ENCODE data around the gene CDH5.

Gene CDH5

GRCh38 chr16:66367968-66368891 lies 1.7 kb downstream of the CDH5 start:
- no peak for DNase-seq (ENCODE audit: low spot score)
- in situ Hi-C loops (cut with MboI; ENCODE audit: low pct_unique_long_range_greater_than_20kb, low sequenced_read_pairs, unreplicated experiment): no loop called here
- no peak for TF ChIP-seq CTCF (IDR thresholded peaks at IDR 0.05; ENCODE audit: extremely low read depth, insufficient read depth, missing control alignments)

GRCh38 chr16:66369055-66369592 lies 2.6 kb downstream of the CDH5 start:
- in situ Hi-C loops (cut with MboI; ENCODE audit: low pct_unique_long_range_greater_than_20kb, low sequenced_read_pairs, unreplicated experiment): no loop called here

GRCh38 chr16:66370786-66371684 lies 4.5 kb downstream of the CDH5 start:
- in situ Hi-C loops (cut with MboI; ENCODE audit: low pct_unique_long_range_greater_than_20kb, low sequenced_read_pairs, unreplicated experiment): no loop called here
- TF ChIP-seq CTCF (IDR thresholded peaks at IDR 0.05; ENCODE audit: extremely low read depth, insufficient read depth, missing control alignments): no peak
- DNase-seq (ENCODE audit: low spot score): no peak

More at GRCh38 chr16:66369055-66369592, 2.6 kb downstream of the CDH5 start:
- TF ChIP-seq CTCF (IDR thresholded peaks at IDR 0.05; ENCODE audit: extremely low read depth, insufficient read depth, missing control alignments): no peak
- no peak for DNase-seq (ENCODE audit: low spot score)

GRCh38 chr16:66372078-66372897 lies 5.8 kb downstream of the CDH5 start:
- TF ChIP-seq CTCF (IDR thresholded peaks at IDR 0.05; ENCODE audit: extremely low read depth, insufficient read depth, missing control alignments): no peak
- no peak for DNase-seq (ENCODE audit: low spot score)
- in situ Hi-C loops (cut with MboI; ENCODE audit: low pct_unique_long_range_greater_than_20kb, low sequenced_read_pairs, unreplicated experiment): no loop called here

GRCh38 chr16:66372898-66373155 lies 6.3 kb downstream of the CDH5 start:
- TF ChIP-seq CTCF (IDR thresholded peaks at IDR 0.05; ENCODE audit: extremely low read depth, insufficient read depth, missing control alignments): no peak
- DNase-seq (ENCODE audit: low spot score): no peak
- in situ Hi-C loops (cut with MboI; ENCODE audit: low pct_unique_long_range_greater_than_20kb, low sequenced_read_pairs, unreplicated experiment): no loop called here

GRCh38 chr16:66373667-66374066 lies 7.2 kb downstream of the CDH5 start:
- no peak for DNase-seq (ENCODE audit: low spot score)
- in situ Hi-C loops (cut with MboI; ENCODE audit: low pct_unique_long_range_greater_than_20kb, low sequenced_read_pairs, unreplicated experiment): no loop called here
- no peak for TF ChIP-seq CTCF (IDR thresholded peaks at IDR 0.05; ENCODE audit: extremely low read depth, insufficient read depth, missing control alignments)
